Loucy (cell line): ENCODE measurements around the gene GPC1.

Experiments used
- CTCF ChIP-seq: fragments of 200-600 bp; sonication (generic); conservative IDR thresholded peaks from 2 replicates; pipeline ENCODE4 v1.5.1; 2014; ENCODE audit warnings: mild to moderate bottlenecking, antibody characterized with exemption, low read length
- EZH2phosphoT487 ChIP-seq: fragments of 200-600 bp; IDR thresholded peaks from 2 replicates; pipeline ENCODE4 v1.6.1; 2018; ENCODE audit warnings: antibody characterized with exemption, mild to moderate bottlenecking, moderate library complexity, borderline replicate concordance

- TF ChIP-seq CTCF (no peak), EZH2phosphoT487 (no peak)
These were observed 22.0 kb downstream of the GPC1 start for GRCh38 chr2:240457223-240458043.
